Prostate gland (tissue), 2 donors: Measurements from ENCODE around the gene GRIA4. TPM values are rescaled to one million over a fixed set of nuclear protein-coding genes. Genes with fewer than 3 reads are reported as not detected.
A peak's percentile ranks its signal among the peaks of the same experiment; 100 is the strongest.

Experiments
- DNase-seq: peaks from one replicate; pipeline ENCODE4 v3.0.0-alpha.2; 2019; ENCODE audit warnings: low spot score
- H3K27ac ChIP-seq, 2 donors: fragments of 200-600 bp; sonication (generic); 2 replicates each; pipeline ENCODE4 v1.5.1; 2017 to 2019
- H3K27me3 ChIP-seq: fragments of 200-600 bp; sonication (generic); replicated peaks from 2 replicates; pipeline ENCODE4 v1.5.1; 2019; ENCODE audit not compliant: insufficient read depth
- H3K36me3 ChIP-seq, 2 donors: fragments of 200-600 bp; sonication (generic); 1 replicate in 1 of 2; 2 replicates in 1 of 2; pipeline versions ENCODE4 v1.5.1 to v1.8.1; 2017 to 2019
- H3K4me1 ChIP-seq: fragments of 200-600 bp; sonication (generic); replicated peaks from 2 replicates; pipeline ENCODE4 v1.5.1; 2019
- H3K4me3 ChIP-seq, 2 donors: fragments of 200-600 bp; sonication (generic); 2 replicates each; pipeline ENCODE4 v1.5.1; 2017 to 2019
- H3K9me3 ChIP-seq: fragments of 200-600 bp; sonication (generic); 2 replicates; pipeline ENCODE4 v1.5.1; 2017
- POLR2A ChIP-seq: fragments of 450-650 bp; IDR thresholded peaks from one replicate; pipeline ENCODE4 v1.6.1; 2016; ENCODE audit warnings: antibody characterized with exemption, mild to moderate bottlenecking
- POLR2AphosphoS5 ChIP-seq: sonication (generic); formaldehyde crosslinking; IDR thresholded peaks from one replicate; pipeline ENCODE4 v1.6.1; 2017; ENCODE audit warnings: antibody characterized with exemption
- WGBS: methylation state at CpG from one replicate; pipeline ENCODE4 v1.1.5; 2018; 5-methylcytosine and 5-hydroxymethylcytosine counted together
- intact Hi-C: fragments of 100-400 bp; cut with DNase I; formaldehyde crosslinking; loops from one replicate; pipeline ENCODE4 v1.14.2; 2022
- total RNA-seq, 2 donors: library from RNA; depleted of rRNA; stranded (reverse); fragments of >200 nt; gene quantifications; one replicate each; pipeline ENCODE4 v1.1.0, GENCODE V29; 2016
- TF ChIP-seq, protein P1 (sequence below), 4 experiments: fragments of 200-600 bp in 2 of 4; fragments of 450-650 bp in 2 of 4; sonication (generic) in 2 of 4; IDR thresholded peaks; 1 replicate in 3 of 4; 2 replicates in 1 of 4; pipeline ENCODE4 v1.5.1; 2016 to 2019; ENCODE audit warnings: antibody characterized with exemption in 4 of 4, mild to moderate bottlenecking in 2 of 4, moderate library complexity in 2 of 4

GRIA4 gene
- total RNA-seq, 2 donors from 2014 or later: not detected

DNA sequence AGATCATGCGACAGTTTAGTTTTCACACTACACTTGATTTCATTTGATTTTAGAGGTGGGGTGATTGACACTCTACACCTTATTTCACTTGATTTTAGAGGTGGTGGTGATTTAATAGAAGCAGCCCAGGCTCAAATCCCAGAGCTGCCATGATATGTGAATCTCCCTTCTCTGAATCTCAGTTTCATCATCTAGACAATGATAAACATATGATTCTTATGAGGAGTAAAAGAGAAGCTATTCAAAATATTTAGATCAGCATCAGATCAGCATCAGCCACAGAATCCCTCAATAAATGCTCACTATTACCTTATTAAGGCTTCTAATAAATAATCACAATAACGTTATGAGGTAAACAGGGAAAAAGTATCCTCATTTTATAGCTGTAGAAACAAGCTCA is 313.4 kb downstream of the GRIA4 start:
- intact Hi-C loops: no loop called here
- no peaks in the 10 kb centered on the region for H3K27me3 ChIP-seq
- no peak for DNase-seq
- 54% methylated on average over 2 of the region's 2 CpGs for WGBS
- no peak overlapping the region for H3K27ac ChIP-seq
- H3K4me1 ChIP-seq: no peaks in the 10 kb centered on the region
- no peaks in the 10 kb centered on the region for H3K9me3 ChIP-seq
- no peaks in the 10 kb centered on the region for H3K36me3 ChIP-seq
- no peak overlapping the region for H3K4me3 ChIP-seq
- TF ChIP-seq POLR2AphosphoS5: no peak
- TF ChIP-seq POLR2A: no peak
- TF ChIP-seq, protein P1, sequence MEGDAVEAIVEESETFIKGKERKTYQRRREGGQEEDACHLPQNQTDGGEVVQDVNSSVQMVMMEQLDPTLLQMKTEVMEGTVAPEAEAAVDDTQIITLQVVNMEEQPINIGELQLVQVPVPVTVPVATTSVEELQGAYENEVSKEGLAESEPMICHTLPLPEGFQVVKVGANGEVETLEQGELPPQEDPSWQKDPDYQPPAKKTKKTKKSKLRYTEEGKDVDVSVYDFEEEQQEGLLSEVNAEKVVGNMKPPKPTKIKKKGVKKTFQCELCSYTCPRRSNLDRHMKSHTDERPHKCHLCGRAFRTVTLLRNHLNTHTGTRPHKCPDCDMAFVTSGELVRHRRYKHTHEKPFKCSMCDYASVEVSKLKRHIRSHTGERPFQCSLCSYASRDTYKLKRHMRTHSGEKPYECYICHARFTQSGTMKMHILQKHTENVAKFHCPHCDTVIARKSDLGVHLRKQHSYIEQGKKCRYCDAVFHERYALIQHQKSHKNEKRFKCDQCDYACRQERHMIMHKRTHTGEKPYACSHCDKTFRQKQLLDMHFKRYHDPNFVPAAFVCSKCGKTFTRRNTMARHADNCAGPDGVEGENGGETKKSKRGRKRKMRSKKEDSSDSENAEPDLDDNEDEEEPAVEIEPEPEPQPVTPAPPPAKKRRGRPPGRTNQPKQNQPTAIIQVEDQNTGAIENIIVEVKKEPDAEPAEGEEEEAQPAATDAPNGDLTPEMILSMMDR (IDR thresholded peaks at IDR 0.05): no peak

GRCh38 chr11:105923807-105924206 is 313.9 kb downstream of the GRIA4 start:
- TF ChIP-seq POLR2AphosphoS5 (no peak), POLR2A (no peak)
- TF ChIP-seq, protein P1 (IDR thresholded peaks at IDR 0.05): no peak
- H3K27ac ChIP-seq: no peak overlapping the region
- no peaks in the 10 kb centered on the region for H3K9me3 ChIP-seq
- no peak for DNase-seq
- H3K4me3 ChIP-seq: no peak overlapping the region
- intact Hi-C loops: no loop called here
- H3K27me3 ChIP-seq: no peaks in the 10 kb centered on the region
- no peaks in the 10 kb centered on the region for H3K4me1 ChIP-seq
- 7% methylated on average over 3 of the region's 3 CpGs for WGBS
- no peaks in the 10 kb centered on the region for H3K36me3 ChIP-seq

GRCh38 chr11:105929084-105929955 is 319.4 kb downstream of the GRIA4 start:
- no peak for DNase-seq
- Histone ChIP-seq H3K27ac (no peak overlapping the region), H3K9me3 (no peaks in the 10 kb centered on the region), H3K36me3 (no peaks in the 10 kb centered on the region), H3K4me3 (no peak overlapping the region), H3K27me3 (no peaks in the 10 kb centered on the region), H3K4me1 (no peaks in the 10 kb centered on the region)
- intact Hi-C loops: no loop called here
- 40% methylated on average over 3 of the region's 3 CpGs for WGBS
- TF ChIP-seq POLR2A: no peak
- TF ChIP-seq POLR2AphosphoS5: no peak
- TF ChIP-seq, protein P1 (IDR thresholded peaks at IDR 0.05): no peak

GRCh38 chr11:105933695-105934094 is 323.8 kb downstream of the GRIA4 start:
- Histone ChIP-seq H3K9me3 (no peaks in the 10 kb centered on the region), H3K4me1 (no peaks in the 10 kb centered on the region), H3K27ac (no peak overlapping the region), H3K4me3 (no peak overlapping the region), H3K36me3 (no peaks in the 10 kb centered on the region), H3K27me3 (no peaks in the 10 kb centered on the region)
- DNase-seq: no peak
- WGBS: 93% methylated on average over 6 of the region's 6 CpGs
- intact Hi-C loops: no loop called here
- TF ChIP-seq POLR2AphosphoS5 (no peak), POLR2A (no peak)
- TF ChIP-seq, protein P1 (IDR thresholded peaks at IDR 0.05): no peak

GRCh38 chr11:105935791-105936190 is 325.9 kb downstream of the GRIA4 start:
- intact Hi-C loops: no loop called here
- TF ChIP-seq POLR2AphosphoS5 (no peak), POLR2A (no peak)
- TF ChIP-seq, protein P1 (IDR thresholded peaks at IDR 0.05): no peak
- WGBS: 17% methylated on average over 2 of the region's 2 CpGs

More at GRCh38 chr11:105935791-105936190, 325.9 kb downstream of the GRIA4 start:
- Histone ChIP-seq H3K27ac (no peak overlapping the region), H3K36me3 (no peaks in the 10 kb centered on the region), H3K4me1 (no peaks in the 10 kb centered on the region), H3K27me3 (no peaks in the 10 kb centered on the region), H3K9me3 (no peaks in the 10 kb centered on the region), H3K4me3 (no peak overlapping the region)
- DNase-seq: peak; percentile 6
